Measurements from ENCODE around the gene MAML3.

The MAML3 gene

DNA sequence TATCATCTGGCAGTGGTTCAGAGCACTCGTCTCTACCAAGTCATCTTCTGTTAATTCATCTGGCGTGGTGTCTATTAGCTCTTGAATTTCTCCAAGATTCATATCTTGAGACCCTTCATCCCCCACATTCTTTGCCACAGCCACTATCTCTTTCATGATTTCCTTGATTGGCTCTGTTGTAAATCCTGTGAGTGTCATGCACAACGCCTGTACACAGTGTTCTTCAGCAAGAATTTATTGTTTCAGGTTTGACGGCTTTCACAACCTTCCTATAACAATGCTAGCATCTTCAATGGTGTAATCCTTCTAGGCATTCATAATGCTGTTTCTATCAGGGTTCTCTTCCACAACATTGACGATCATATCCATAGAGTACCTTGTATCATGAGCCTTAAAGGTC, 457.5 kb downstream of the MAML3 start:
- no peak for DNase-seq
- TF ChIP-seq GATA1 (IDR thresholded peaks at IDR 0.05; ENCODE audit: low read depth, low read length) (no peak), POLR2A (IDR thresholded peaks at IDR 0.05; ENCODE audit: low read length) (no peak)

GRCh38 chr4:139694522-139695107, 459.4 kb downstream of the MAML3 start:
- no peak for DNase-seq
- TF ChIP-seq GATA1 (IDR thresholded peaks at IDR 0.05; ENCODE audit: low read depth, low read length) = no peak
- no peak for TF ChIP-seq POLR2A (IDR thresholded peaks at IDR 0.05; ENCODE audit: low read length)

DNA sequence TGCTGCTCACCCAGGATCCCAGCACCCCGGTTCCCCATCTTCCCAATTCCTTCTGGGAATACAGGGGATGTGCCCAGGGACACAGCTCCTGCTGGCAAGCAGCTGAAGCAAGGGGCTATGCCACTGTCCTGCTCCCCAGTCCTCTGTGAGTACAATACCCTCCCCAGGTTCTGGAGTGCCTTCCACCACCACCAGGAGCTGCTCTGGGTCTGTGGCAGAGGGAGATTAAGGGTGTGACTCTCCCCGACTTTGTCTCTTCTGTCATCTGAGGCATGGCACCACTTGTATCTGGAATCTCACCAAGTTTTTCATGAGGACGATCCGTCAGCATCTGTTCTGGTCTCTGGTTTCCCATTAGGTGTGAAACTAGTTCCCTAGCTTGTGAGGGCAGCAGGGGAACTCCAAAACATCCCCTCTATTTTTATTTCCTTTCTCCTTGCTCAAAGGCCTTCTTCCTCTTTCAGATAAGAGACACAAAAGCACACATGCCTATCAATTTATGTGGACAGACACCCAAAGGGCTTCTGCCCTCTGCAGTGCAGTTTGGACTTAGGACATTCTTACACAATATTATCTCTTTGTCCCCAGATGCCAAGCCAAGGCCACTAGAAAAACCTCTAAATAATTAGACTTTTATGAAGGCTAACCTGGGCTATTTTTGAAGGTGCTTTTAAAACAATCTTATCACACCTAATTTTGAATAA, 461.5 kb downstream of the MAML3 start:
- DNase-seq = peak; percentile 26 to 51
- TF ChIP-seq GATA1 (IDR thresholded peaks at IDR 0.05; ENCODE audit: low read depth, low read length) = no peak
- no peak for TF ChIP-seq POLR2A (IDR thresholded peaks at IDR 0.05; ENCODE audit: low read length)

DNA sequence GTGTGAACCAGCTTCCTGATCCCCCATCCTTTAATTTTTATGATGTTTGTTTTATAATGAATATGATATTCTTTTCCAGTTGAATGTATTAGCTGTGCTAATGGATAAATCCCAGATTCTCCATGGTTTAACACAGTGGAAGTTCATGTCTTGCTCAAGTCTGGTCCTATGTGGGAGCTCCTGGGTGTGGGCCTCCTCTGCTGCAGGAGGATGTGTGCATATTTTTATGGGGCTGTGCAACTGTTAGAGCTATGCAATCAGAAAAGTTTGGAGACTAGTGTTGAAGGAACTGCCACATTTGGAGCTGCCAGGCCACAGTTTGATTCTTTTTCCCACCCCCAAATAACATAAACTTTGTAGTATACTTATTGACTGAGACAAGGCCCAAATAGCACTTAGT, 463.6 kb downstream of the MAML3 start:
- TF ChIP-seq GATA1 (IDR thresholded peaks at IDR 0.05; ENCODE audit: low read depth, low read length) (no peak), POLR2A (IDR thresholded peaks at IDR 0.05; ENCODE audit: low read length) (no peak)

DNA sequence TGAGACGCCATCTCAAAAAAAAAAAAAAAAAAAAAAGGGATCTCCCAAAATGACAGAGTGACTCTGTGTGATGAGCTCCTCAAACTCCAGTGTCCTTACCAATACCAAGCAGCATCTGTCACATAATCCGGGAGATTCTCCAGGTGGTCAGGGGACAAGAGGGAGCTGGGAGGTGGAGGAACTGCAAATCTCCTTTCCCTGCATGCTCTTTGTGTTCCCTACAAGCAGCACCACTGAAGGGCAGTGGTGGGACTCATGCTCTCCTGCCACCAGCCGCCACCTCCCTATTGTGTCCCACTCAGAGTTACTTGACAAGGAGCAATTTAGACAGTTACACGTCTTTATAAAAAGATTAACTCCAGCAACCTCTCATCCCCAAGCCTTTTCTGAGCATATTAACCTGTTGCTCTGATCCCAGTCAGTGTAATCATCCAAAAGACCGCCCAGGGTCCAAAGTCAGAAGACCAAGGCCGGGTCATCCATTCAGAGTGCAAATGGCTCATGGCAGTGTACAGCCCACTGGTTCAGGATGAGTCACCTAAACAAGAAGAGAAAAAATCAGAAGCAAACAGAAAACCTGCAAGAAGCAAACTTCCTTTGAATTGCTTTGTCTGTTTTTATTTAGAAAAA, 464.8 kb downstream of the MAML3 start:
- TF ChIP-seq POLR2A (IDR thresholded peaks at IDR 0.05; ENCODE audit: low read length) (no peak), GATA1 (IDR thresholded peaks at IDR 0.05; ENCODE audit: low read depth, low read length) (no peak)
- DNase-seq = no peak

More for the DNA sequence above, 463.6 kb downstream of the MAML3 start:
- DNase-seq = no peak

GRCh38 chr4:139686988-139687387, 467.0 kb downstream of the MAML3 start:
- DNase-seq = no peak

DNA sequence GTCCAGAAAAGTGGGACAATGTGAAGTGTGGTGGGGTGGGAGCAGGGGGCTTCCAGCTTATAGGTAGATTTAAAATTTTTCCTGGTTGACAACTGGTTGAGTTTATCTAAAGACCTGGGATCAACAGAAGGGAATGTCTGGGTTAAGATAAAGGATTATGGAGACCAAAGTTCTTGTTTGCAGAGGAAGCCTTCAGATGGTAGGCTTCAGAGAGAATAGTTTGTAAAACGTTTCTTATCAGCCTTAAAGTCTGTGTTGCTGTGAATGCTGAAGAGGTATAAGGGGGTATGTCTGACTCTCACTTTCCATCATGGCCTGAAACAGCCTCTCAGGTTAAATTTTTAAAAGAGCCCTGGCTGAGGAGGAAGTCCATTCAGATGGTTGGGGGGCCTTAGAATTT, 467.9 kb downstream of the MAML3 start:
- TF ChIP-seq POLR2A (IDR thresholded peaks at IDR 0.05; ENCODE audit: low read length) (no peak), GATA1 (IDR thresholded peaks at IDR 0.05; ENCODE audit: low read depth, low read length) (no peak)
- DNase-seq = peak in 1 of 2 experiments; percentile 7

More at GRCh38 chr4:139686988-139687387, 467.0 kb downstream of the MAML3 start:
- TF ChIP-seq GATA1 (IDR thresholded peaks at IDR 0.05; ENCODE audit: low read depth, low read length) = no peak
- no peak for TF ChIP-seq POLR2A (IDR thresholded peaks at IDR 0.05; ENCODE audit: low read length)

GRCh38 chr4:139685180-139685579, 468.8 kb downstream of the MAML3 start:
- peak in 1 of 2 experiments; percentile 44 for DNase-seq
- TF ChIP-seq POLR2A (IDR thresholded peaks at IDR 0.05; ENCODE audit: low read length) (no peak), GATA1 (IDR thresholded peaks at IDR 0.05; ENCODE audit: low read depth, low read length) (no peak)

GRCh38 chr4:139684351-139684750, 469.6 kb downstream of the MAML3 start:
- no peak for DNase-seq

DNA sequence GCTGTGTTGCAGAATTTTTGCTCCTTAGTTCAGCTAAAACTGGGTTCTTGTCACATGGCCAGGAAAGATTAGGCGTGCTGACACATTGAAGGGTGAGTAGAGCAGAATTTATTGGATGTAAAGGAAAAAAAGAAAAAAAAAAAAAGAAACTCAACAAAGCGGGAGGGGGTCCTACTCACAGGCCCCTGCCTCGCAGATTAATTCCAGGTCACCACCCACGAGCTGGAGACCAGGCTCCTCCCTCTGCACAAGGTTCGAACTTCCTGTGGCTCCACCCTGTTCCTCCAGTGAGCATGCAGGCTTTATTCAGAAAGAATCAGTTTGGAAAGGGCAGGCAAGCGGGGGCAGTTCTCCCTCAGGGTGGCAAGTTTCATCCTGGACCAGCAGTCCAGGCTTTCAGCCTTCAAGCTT, 471.2 kb downstream of the MAML3 start:
- TF ChIP-seq POLR2A (IDR thresholded peaks at IDR 0.05; ENCODE audit: low read length) (no peak), GATA1 (IDR thresholded peaks at IDR 0.05; ENCODE audit: low read depth, low read length) (no peak)
- no peak for DNase-seq

More at GRCh38 chr4:139684351-139684750, 469.6 kb downstream of the MAML3 start:
- TF ChIP-seq POLR2A (IDR thresholded peaks at IDR 0.05; ENCODE audit: low read length) (no peak), GATA1 (IDR thresholded peaks at IDR 0.05; ENCODE audit: low read depth, low read length) (no peak)

DNA sequence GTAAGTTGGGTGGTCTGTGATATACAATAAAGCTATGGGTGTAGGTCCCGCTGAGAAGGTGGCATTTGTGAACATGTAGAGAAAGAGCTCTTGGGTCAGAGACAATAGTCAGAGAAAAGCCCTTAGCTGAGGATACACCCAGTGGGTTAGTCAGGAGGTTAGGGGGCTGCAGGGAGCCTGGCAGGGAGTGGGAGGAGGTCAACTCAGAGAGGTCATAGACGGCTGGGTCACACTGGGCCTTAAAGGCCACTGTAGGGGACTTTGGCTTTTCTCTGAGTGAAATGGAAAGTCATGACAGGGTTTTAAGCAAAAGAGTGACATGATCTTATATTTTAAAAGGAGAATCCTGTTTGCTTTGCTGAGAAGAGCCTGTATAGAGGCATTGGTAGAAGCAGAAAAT, 471.7 kb downstream of the MAML3 start:
- TF ChIP-seq POLR2A (IDR thresholded peaks at IDR 0.05; ENCODE audit: low read length) (no peak), GATA1 (IDR thresholded peaks at IDR 0.05; ENCODE audit: low read depth, low read length) (no peak)
- no peak for DNase-seq

- TF ChIP-seq GATA1 (IDR thresholded peaks at IDR 0.05; ENCODE audit: low read depth, low read length) (no peak), POLR2A (IDR thresholded peaks at IDR 0.05; ENCODE audit: low read length) (no peak)
- DNase-seq = no peak
Observed at GRCh38 chr4:139676913-139677585, 476.9 kb downstream of the MAML3 start.

- no peak for TF ChIP-seq GATA1 (IDR thresholded peaks at IDR 0.05; ENCODE audit: low read depth, low read length)
- TF ChIP-seq POLR2A (IDR thresholded peaks at IDR 0.05; ENCODE audit: low read length) = no peak
- DNase-seq = no peak
Observed at GRCh38 chr4:139676365-139676764, 477.6 kb downstream of the MAML3 start.

- no peak for DNase-seq
Observed at GRCh38 chr4:139675651-139676050, 478.3 kb downstream of the MAML3 start.

More at GRCh38 chr4:139675651-139676050, 478.3 kb downstream of the MAML3 start:
- TF ChIP-seq GATA1 (IDR thresholded peaks at IDR 0.05; ENCODE audit: low read depth, low read length) (no peak), POLR2A (IDR thresholded peaks at IDR 0.05; ENCODE audit: low read length) (no peak)
